Breast epithelium (tissue), 4 donors: ENCODE data around the gene TSACC. TPM values are rescaled to one million over a fixed set of nuclear protein-coding genes. Genes with fewer than 3 reads are reported as not detected.
A peak's percentile ranks its signal among the peaks of the same experiment; 100 is the strongest.

ENCODE experiments used
- DNase-seq, 2 donors: peaks; one replicate each; pipeline ENCODE4 v3.0.0-alpha.2; 2019; ENCODE audit warnings: low spot score in 2 of 2
- H3K27ac ChIP-seq, 2 donors: fragments of 200-600 bp; sonication (generic) in 1 of 2; one replicate each; pipeline ENCODE4 v1.5.1; 2016 to 2019; ENCODE audit warnings: mild to moderate bottlenecking in 1 of 2
- H3K27me3 ChIP-seq, 2 donors: fragments of 200-600 bp; sonication (generic) in 1 of 2; one replicate each; pipeline versions ENCODE4 v1.5.1 to v1.6.0; 2017 to 2019; ENCODE audit warnings: control low read depth in 1 of 2, mild to moderate bottlenecking in 1 of 2
- H3K36me3 ChIP-seq: fragments of 200-600 bp; one replicate; pipeline ENCODE4 v1.5.1; 2019
- H3K4me1 ChIP-seq, 2 donors: fragments of 200-600 bp; sonication (generic); one replicate each; pipeline ENCODE4 v1.5.1; 2016 to 2019; ENCODE audit warnings: control low read depth in 1 of 2
- H3K4me3 ChIP-seq, 3 donors: fragments of 200-600 bp; sonication (generic); 1 replicate in 2 of 3; 2 replicates in 1 of 3; pipeline ENCODE4 v1.5.1; 2016 to 2019; ENCODE audit warnings: mild to moderate bottlenecking in 3 of 3, moderate library complexity in 2 of 3
- H3K9me3 ChIP-seq, 2 donors: fragments of 200-600 bp; sonication (generic) in 1 of 2; one replicate each; pipeline ENCODE4 v1.5.1; 2016 to 2019; ENCODE audit warnings: control low read depth in 1 of 2
- CTCF ChIP-seq, 3 donors: fragments of 450-650 bp; IDR thresholded peaks; one replicate each; pipeline ENCODE4 v1.5.1; 2016 to 2017; ENCODE audit warnings: antibody characterized with exemption in 3 of 3, mild to moderate bottlenecking in 3 of 3, moderate library complexity in 3 of 3
- POLR2A ChIP-seq: fragments of 450-650 bp; IDR thresholded peaks from one replicate; pipeline ENCODE4 v1.6.1; 2016; ENCODE audit warnings: antibody characterized with exemption, mild to moderate bottlenecking, moderate library complexity
- POLR2AphosphoS5 ChIP-seq, 3 donors: sonication (generic); formaldehyde crosslinking; IDR thresholded peaks; one replicate each; pipeline ENCODE4 v1.6.1; 2017; ENCODE audit warnings: antibody characterized with exemption in 3 of 3
- intact Hi-C: fragments of 100-400 bp; cut with DNase I; formaldehyde crosslinking; loops from one replicate; pipeline ENCODE4 v1.15.1; 2023; ENCODE audit warnings: low total_unique reads
- total RNA-seq, 3 donors: library from RNA; depleted of rRNA; stranded (reverse); fragments of >200 nt; gene quantifications; one replicate each; pipeline ENCODE4 v1.1.0, GENCODE V29; 2016

Gene TSACC
- total RNA-seq, 3 donors from 2014 or later = 1.4 to 1.5 TPM; not detected in 1

GRCh38 chr1:156383023-156383422 is 44.7 kb downstream of the TSACC start:
- peak in 1 of 2 donors; percentile 59 for DNase-seq
- Histone ChIP-seq H3K4me1 (no peaks in the 10 kb centered on the region), H3K27me3 (peaks cover 0 to 11% of the 10 kb centered on the region in 2 donors), H3K27ac (no peak overlapping the region), H3K9me3 (no peaks in the 10 kb centered on the region), H3K36me3 (no peaks in the 10 kb centered on the region), H3K4me3 (no peak overlapping the region)
- intact Hi-C loops = loop anchor here (10.0 kb wide), 1 partner anchor 62 kb away; no protein-coding TSS in a partner anchor
- TF ChIP-seq POLR2A = no peak
- peak; percentile 33 to 70 (median 64) for TF ChIP-seq CTCF (IDR thresholded peaks at IDR 0.05)
- TF ChIP-seq POLR2AphosphoS5 (IDR thresholded peaks at IDR 0.05) = no peak

GRCh38 chr1:156384007-156384406 is 45.7 kb downstream of the TSACC start:
- Histone ChIP-seq H3K27ac (no peak overlapping the region), H3K36me3 (no peaks in the 10 kb centered on the region), H3K27me3 (peaks cover 0 to 20% of the 10 kb centered on the region in 2 donors), H3K9me3 (no peaks in the 10 kb centered on the region), H3K4me3 (no peak overlapping the region), H3K4me1 (no peaks in the 10 kb centered on the region)
- TF ChIP-seq POLR2A = no peak
- no peak for TF ChIP-seq POLR2AphosphoS5 (IDR thresholded peaks at IDR 0.05)
- no peak for TF ChIP-seq CTCF (IDR thresholded peaks at IDR 0.05)
- intact Hi-C loops = loop anchor here (10.0 kb wide), 1 partner anchor 61 kb away; no protein-coding TSS in a partner anchor
- DNase-seq = no peak

- H3K4me3 ChIP-seq = no peak overlapping the region
- intact Hi-C loops = loop anchor here (10.0 kb wide), 1 partner anchor 60 kb away; no protein-coding TSS in a partner anchor
- no peak overlapping the region for H3K27ac ChIP-seq
- H3K9me3 ChIP-seq = no peaks in the 10 kb centered on the region
- TF ChIP-seq POLR2AphosphoS5 (IDR thresholded peaks at IDR 0.05) (no peak), POLR2A (no peak), CTCF (IDR thresholded peaks at IDR 0.05) (no peak)
- H3K4me1 ChIP-seq = no peaks in the 10 kb centered on the region
- no peaks in the 10 kb centered on the region for H3K36me3 ChIP-seq
- no peak for DNase-seq
- H3K27me3 ChIP-seq = peaks cover 0 to 26% of the 10 kb centered on the region in 2 donors
Observed at GRCh38 chr1:156384658-156385057, 46.3 kb downstream of the TSACC start.

GRCh38 chr1:156385534-156386031 is 47.3 kb downstream of the TSACC start:
- TF ChIP-seq CTCF (IDR thresholded peaks at IDR 0.05) (peak; percentile 87 to 96 (median 93)), POLR2A (no peak)
- Histone ChIP-seq H3K27ac (no peak overlapping the region), H3K9me3 (no peaks in the 10 kb centered on the region), H3K4me1 (no peaks in the 10 kb centered on the region), H3K4me3 (no peak overlapping the region), H3K36me3 (no peaks in the 10 kb centered on the region), H3K27me3 (peaks cover 0 to 28% of the 10 kb centered on the region in 2 donors)
- no peak for DNase-seq
- intact Hi-C loops = loop anchor here (10.0 kb wide), 1 partner anchor 59 kb away; no protein-coding TSS in a partner anchor

- H3K27me3 ChIP-seq = peaks cover 0 to 28% of the 10 kb centered on the region in 2 donors
- intact Hi-C loops = loop anchor here (10.0 kb wide), 1 partner anchor 58 kb away; no protein-coding TSS in a partner anchor
- no peaks in the 10 kb centered on the region for H3K4me1 ChIP-seq
- no peak for DNase-seq
- no peaks in the 10 kb centered on the region for H3K9me3 ChIP-seq
- H3K36me3 ChIP-seq = no peaks in the 10 kb centered on the region
- no peak overlapping the region for H3K27ac ChIP-seq
- H3K4me3 ChIP-seq = no peak overlapping the region
- TF ChIP-seq POLR2AphosphoS5 (IDR thresholded peaks at IDR 0.05) = no peak
- no peak for TF ChIP-seq POLR2A
- TF ChIP-seq CTCF (IDR thresholded peaks at IDR 0.05) = no peak
Observed at GRCh38 chr1:156386134-156386901, 48.0 kb downstream of the TSACC start.
